Hepatocyte (in vitro differentiated cells): ENCODE data around the gene UBALD2. TPM values are rescaled to one million over a fixed set of nuclear protein-coding genes. Genes with fewer than 3 reads are reported as not detected.

ENCODE experiments used
- DNase-seq: peaks from one replicate; pipeline ENCODE4 v3.0.0-alpha.2; 2016; ENCODE audit warnings: low spot score
- H2AFZ ChIP-seq: fragments of 200-600 bp; sonication (generic); 2 replicates; pipeline ENCODE4 v1.6.0; 2016; ENCODE audit warnings: antibody characterized with exemption, mild to moderate bottlenecking
- H3K27ac ChIP-seq: fragments of 200-600 bp; sonication (generic); 2 replicates; pipeline ENCODE4 v1.5.1; 2016; ENCODE audit warnings: mild to moderate bottlenecking
- H3K27me3 ChIP-seq: fragments of 200-600 bp; sonication (generic); 2 replicates; pipeline ENCODE4 v1.6.1; 2016
- H3K36me3 ChIP-seq: fragments of 200-600 bp; sonication (generic); replicated peaks from 2 replicates; pipeline ENCODE4 v1.5.1; 2016; ENCODE audit warnings: low read depth; ENCODE audit not compliant: insufficient read depth
- H3K4me1 ChIP-seq: fragments of 200-600 bp; sonication (generic); 2 replicates; pipeline ENCODE4 v1.5.1; 2016; ENCODE audit warnings: mild to moderate bottlenecking, moderate library complexity; ENCODE audit not compliant: insufficient read depth
- H3K4me2 ChIP-seq: fragments of 200-600 bp; sonication (generic); 2 replicates; pipeline ENCODE4 v1.6.0; 2016
- H3K4me3 ChIP-seq: fragments of 200-600 bp; sonication (generic); 2 replicates; pipeline ENCODE4 v1.5.1; 2016; ENCODE audit warnings: mild to moderate bottlenecking
- H3K79me2 ChIP-seq: fragments of 200-600 bp; sonication (generic); 2 replicates; pipeline ENCODE4 v1.6.0; 2017; ENCODE audit warnings: mild to moderate bottlenecking
- H3K9me2 ChIP-seq: fragments of 200-600 bp; sonication (generic); replicated peaks from 2 replicates; pipeline ENCODE4 v1.6.0; 2017; ENCODE audit warnings: mild to moderate bottlenecking; ENCODE audit not compliant: insufficient read depth
- H3K9me3 ChIP-seq: fragments of 200-600 bp; sonication (generic); 2 replicates; pipeline ENCODE4 v1.5.1; 2016; ENCODE audit warnings: low read depth, mild to moderate bottlenecking
- H4K20me1 ChIP-seq: fragments of 200-600 bp; sonication (generic); 2 replicates; pipeline ENCODE4 v1.6.0; 2016; ENCODE audit warnings: mild to moderate bottlenecking; ENCODE audit not compliant: insufficient read depth, poor library complexity, severe bottlenecking
- CTCF ChIP-seq: fragments of 200-600 bp; sonication (generic); IDR thresholded peaks from 2 replicates; pipeline ENCODE4 v1.5.1; 2016; ENCODE audit warnings: antibody characterized with exemption, mild to moderate bottlenecking; ENCODE audit not compliant: poor library complexity
- EZH2 ChIP-seq: fragments of 200-600 bp; sonication (generic); IDR thresholded peaks from 2 replicates; pipeline ENCODE4 v1.6.1; 2016; ENCODE audit warnings: antibody characterized with exemption, mild to moderate bottlenecking, borderline replicate concordance
- EZH2phosphoT487 ChIP-seq: fragments of 200-600 bp; sonication (generic); IDR thresholded peaks from one replicate; pipeline ENCODE4 v1.6.1; 2018; ENCODE audit warnings: antibody characterized with exemption, mild to moderate bottlenecking, low read depth, moderate library complexity; ENCODE audit not compliant: unreplicated experiment, severe bottlenecking
- WGBS: methylation state at CpG from one replicate; pipeline ENCODE4 v1.1.6; 2016; ENCODE audit warnings: low lambda C conversion rate; ENCODE audit errors: missing lambda C conversion rate; 5-methylcytosine and 5-hydroxymethylcytosine counted together
- polyA plus RNA-seq: library from polyadenylated mRNA; unstranded; fragments of >200 nt; fragmentation: Nextera tagmentation; extraction: Ambion mirVana; gene quantifications from 2 replicates; pipeline ENCODE4 v1.2.1, GENCODE V29; 2016
- total RNA-seq: library from RNA; depleted of rRNA; stranded (reverse); fragments of >200 nt; gene quantifications from 2 replicates; pipeline ENCODE4 v1.2.3, GENCODE V29; 2014

The UBALD2 gene
- total and polyA plus RNA-seq, 2 experiments from 2014 or later: 10.2 to 13.1 TPM

DNA sequence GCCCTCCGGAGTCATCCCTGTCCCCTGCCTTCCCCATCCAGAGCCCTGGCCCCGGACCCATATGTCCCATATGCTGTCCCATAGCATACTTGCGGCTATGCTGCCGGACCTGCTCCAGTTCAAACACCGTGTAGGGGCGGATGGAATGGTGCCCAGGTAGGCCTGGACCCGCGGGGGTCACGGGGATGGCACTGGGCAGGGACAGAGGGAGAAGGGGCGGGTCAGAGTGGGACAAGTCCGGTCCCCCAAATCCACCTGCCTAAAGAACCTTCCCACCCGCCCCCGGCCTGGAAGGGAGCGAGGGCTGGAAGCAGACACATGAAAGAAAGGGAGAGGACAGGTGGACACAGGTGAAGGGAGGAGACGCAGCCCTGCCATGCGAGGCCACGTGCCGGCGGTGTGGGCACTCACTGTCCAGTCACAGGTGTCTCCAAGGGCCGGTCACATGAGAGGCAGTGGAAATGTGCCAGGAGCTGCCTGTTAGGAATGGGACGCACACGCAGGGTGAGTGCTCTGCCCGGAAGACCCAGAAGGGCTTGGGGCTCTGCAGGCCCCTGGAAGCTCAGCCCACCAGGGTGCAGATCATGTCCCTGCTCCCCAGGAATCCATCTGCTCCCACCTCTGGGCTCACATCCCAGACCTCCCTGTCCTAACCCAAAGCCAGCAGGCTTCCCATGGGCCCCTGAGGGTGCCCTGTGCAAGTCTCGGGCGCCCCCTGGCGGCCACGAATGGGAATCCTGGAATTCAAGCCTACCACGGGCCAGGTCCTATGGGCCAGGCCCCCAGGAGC is 14.0 kb downstream of the UBALD2 start:
- H4K20me1 ChIP-seq: no peaks in the 10 kb centered on the region
- H2AFZ ChIP-seq: no peak overlapping the region
- no peak overlapping the region for H3K4me2 ChIP-seq
- H3K27me3 ChIP-seq: no peaks in the 10 kb centered on the region
- no peaks in the 10 kb centered on the region for H3K9me3 ChIP-seq
- no peak overlapping the region for H3K4me3 ChIP-seq
- H3K36me3 ChIP-seq: no peaks in the 10 kb centered on the region
- DNase-seq: peak; percentile 91
- no peak overlapping the region for H3K27ac ChIP-seq
- H3K79me2 ChIP-seq: no peaks in the 10 kb centered on the region
- H3K4me1 ChIP-seq: no peaks in the 10 kb centered on the region
- no peaks in the 10 kb centered on the region for H3K9me2 ChIP-seq
- WGBS: 67% methylated on average over 21 of the region's 28 CpGs
- TF ChIP-seq EZH2 (no peak), CTCF (peak; percentile 96)

- no peaks in the 10 kb centered on the region for H3K36me3 ChIP-seq
- H3K9me3 ChIP-seq: no peaks in the 10 kb centered on the region
- WGBS: 85% methylated on average over 15 of the region's 15 CpGs
- no peak overlapping the region for H3K4me2 ChIP-seq
- no peak overlapping the region for H3K4me3 ChIP-seq
- no peaks in the 10 kb centered on the region for H4K20me1 ChIP-seq
- no peaks in the 10 kb centered on the region for H3K4me1 ChIP-seq
- no peaks in the 10 kb centered on the region for H3K79me2 ChIP-seq
- no peak for DNase-seq
- no peaks in the 10 kb centered on the region for H3K9me2 ChIP-seq
- H3K27ac ChIP-seq: no peak overlapping the region
- H2AFZ ChIP-seq: no peak overlapping the region
- TF ChIP-seq EZH2 (no peak), EZH2phosphoT487 (no peak), CTCF (no peak)
- H3K27me3 ChIP-seq: no peaks in the 10 kb centered on the region
Measured at GRCh38 chr17:76279742-76280287, 14.7 kb downstream of the UBALD2 start.

DNA sequence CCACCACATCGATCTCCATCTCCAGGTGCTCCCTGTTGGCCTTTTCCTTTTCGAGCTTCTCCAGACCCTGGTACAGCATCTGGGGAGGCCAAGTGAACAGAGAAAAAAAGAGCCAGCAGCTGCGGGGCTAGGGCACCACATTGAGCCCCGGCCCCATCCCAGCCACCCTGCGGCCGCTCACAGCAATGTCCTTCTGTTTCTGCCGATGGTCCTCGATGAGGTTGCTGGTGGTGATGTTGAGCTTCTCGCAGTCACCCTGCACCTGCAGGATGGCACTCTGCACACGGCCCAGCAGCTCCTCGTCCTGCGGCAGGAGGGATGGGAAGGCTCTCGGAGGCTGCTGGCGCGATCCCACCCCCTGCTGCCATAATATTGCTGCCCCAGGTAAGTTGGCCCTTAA is 15.5 kb downstream of the UBALD2 start:
- 93% methylated on average over 14 of the region's 15 CpGs for WGBS
- no peak overlapping the region for H3K27ac ChIP-seq
- no peaks in the 10 kb centered on the region for H3K9me2 ChIP-seq
- H3K4me3 ChIP-seq: no peak overlapping the region
- H3K79me2 ChIP-seq: no peaks in the 10 kb centered on the region
- no peak for DNase-seq
- no peak overlapping the region for H3K4me2 ChIP-seq
- no peaks in the 10 kb centered on the region for H3K9me3 ChIP-seq
- no peak overlapping the region for H2AFZ ChIP-seq
- TF ChIP-seq EZH2 (no peak), EZH2phosphoT487 (no peak), CTCF (no peak)
- no peaks in the 10 kb centered on the region for H3K27me3 ChIP-seq
- H3K4me1 ChIP-seq: no peaks in the 10 kb centered on the region
- H3K36me3 ChIP-seq: no peaks in the 10 kb centered on the region
- H4K20me1 ChIP-seq: no peaks in the 10 kb centered on the region
